ENCODE results near the gene PHACTR1.

The PHACTR1 gene

GRCh38 chr6:12716298-12716916 is at the start of gene PHACTR1:
PHACTR1 (plus strand) TSS chr6:12716767.
- no peak within 1 kb of the TSS for H3K27ac ChIP-seq
- DNase-seq (ENCODE audit: low spot score) = no peak
- TF ChIP-seq CTCF (conservative IDR thresholded peaks at IDR 0.05; ENCODE audit: low read depth) = no peak
- POLR2A ChIA-PET (ENCODE audit: low non-redundant PET) = no interaction called here
- CTCF ChIA-PET = interaction anchor here (0.6 to 0.7 kb wide), 2 partner anchors 103 to 155 kb away, joined by 3 to 4 read pairs; no protein-coding TSS in a partner anchor

GRCh38 chr6:12666886-12667285 is 49.7 kb upstream of the PHACTR1 start:
- POLR2A ChIA-PET (ENCODE audit: low non-redundant PET) = no interaction called here
- TF ChIP-seq CTCF (conservative IDR thresholded peaks at IDR 0.05; ENCODE audit: low read depth) = no peak
- DNase-seq (ENCODE audit: low spot score) = no peak
- CTCF ChIA-PET = no interaction called here
- H3K27ac ChIP-seq = no peak overlapping the region

GRCh38 chr6:12675931-12676330 is 40.6 kb upstream of the PHACTR1 start:
- no peak for TF ChIP-seq CTCF (conservative IDR thresholded peaks at IDR 0.05; ENCODE audit: low read depth)
- ChIA-PET POLR2A (ENCODE audit: low non-redundant PET) (no interaction called here), CTCF (interaction anchor here (0.6 kb wide), 1 partner anchor 452 kb away, joined by 3 read pairs; no protein-coding TSS in a partner anchor)
- DNase-seq (ENCODE audit: low spot score) = no peak
- no peak overlapping the region for H3K27ac ChIP-seq

- ChIA-PET POLR2A (ENCODE audit: low non-redundant PET) (no interaction called here), CTCF (no interaction called here)
These were observed 37.2 kb upstream of the PHACTR1 start for GRCh38 chr6:12679341-12679740.

GRCh38 chr6:12693122-12693521 is 23.4 kb upstream of the PHACTR1 start:
- ChIA-PET POLR2A (ENCODE audit: low non-redundant PET) (no interaction called here), CTCF (no interaction called here)
- DNase-seq (ENCODE audit: low spot score) = no peak
- TF ChIP-seq CTCF (conservative IDR thresholded peaks at IDR 0.05; ENCODE audit: low read depth) = no peak
- H3K27ac ChIP-seq = no peak overlapping the region

More at GRCh38 chr6:12679341-12679740, 37.2 kb upstream of the PHACTR1 start:
- no peak for TF ChIP-seq CTCF (conservative IDR thresholded peaks at IDR 0.05; ENCODE audit: low read depth)
- H3K27ac ChIP-seq = no peak overlapping the region
- no peak for DNase-seq (ENCODE audit: low spot score)

GRCh38 chr6:12698298-12698697 is 18.3 kb upstream of the PHACTR1 start:
- no peak for DNase-seq (ENCODE audit: low spot score)
- POLR2A ChIA-PET (ENCODE audit: low non-redundant PET) = no interaction called here
- CTCF ChIA-PET = no interaction called here
- no peak overlapping the region for H3K27ac ChIP-seq
- TF ChIP-seq CTCF (conservative IDR thresholded peaks at IDR 0.05; ENCODE audit: low read depth) = no peak
